MM.1S (cell line): ENCODE data around the gene SCFD2.
"Not testable (repeated sequence)": the region's sequence is repeated elsewhere in the genome, so short reads cannot be mapped to it uniquely, and the experiment has no call there.

ENCODE experiments used
- DNase-seq: peaks from one replicate; pipeline ENCODE4 v3.0.0-alpha.2; 2015
- H2AFZ ChIP-seq: fragments of 300-600 bp; sonication (generic); 2 replicates; pipeline ENCODE4 v1.6.0; 2016; ENCODE audit warnings: antibody characterized with exemption, low read length
- H3F3A ChIP-seq: fragments of 300-600 bp; sonication (generic); 2 replicates; pipeline ENCODE4 v1.6.1; 2016; ENCODE audit warnings: mild to moderate bottlenecking, antibody characterized with exemption, low read length, moderate library complexity, mixed read lengths; ENCODE audit not compliant: insufficient read depth
- H3K27ac ChIP-seq: fragments of 300-600 bp; sonication (generic); 2 replicates; pipeline ENCODE4 v1.5.1; 2016; ENCODE audit warnings: mild to moderate bottlenecking, low read length
- H3K27me3 ChIP-seq: fragments of 300-600 bp; sonication (generic); replicated peaks from 2 replicates; pipeline ENCODE4 v1.6.0; 2016; ENCODE audit warnings: low read length; ENCODE audit not compliant: insufficient read depth
- H3K36me3 ChIP-seq: fragments of 300-600 bp; sonication (generic); replicated peaks from 2 replicates; pipeline ENCODE4 v1.6.1; 2016; ENCODE audit warnings: mild to moderate bottlenecking, low read length, mixed read lengths; ENCODE audit not compliant: insufficient read depth
- H3K4me1 ChIP-seq: fragments of 300-600 bp; sonication (generic); 2 replicates; pipeline ENCODE4 v1.6.1; 2016; ENCODE audit warnings: low read length, mixed read lengths
- H3K4me2 ChIP-seq: fragments of 300-600 bp; sonication (generic); 2 replicates; pipeline ENCODE4 v1.6.0; 2016; ENCODE audit warnings: low read depth, low read length
- H3K4me3 ChIP-seq: fragments of 300-600 bp; sonication (generic); 2 replicates; pipeline ENCODE4 v1.5.1; 2016; ENCODE audit warnings: low read length, mixed read lengths
- H3K79me2 ChIP-seq: fragments of 300-600 bp; sonication (generic); 2 replicates; pipeline ENCODE4 v1.6.1; 2016; ENCODE audit warnings: mixed run types, low read length, mixed read lengths
- H3K9ac ChIP-seq: fragments of 300-600 bp; sonication (generic); 2 replicates; pipeline ENCODE4 v1.6.1; 2016; ENCODE audit warnings: low read length, mixed read lengths
- H3K9me2 ChIP-seq: fragments of 300-600 bp; sonication (generic); replicated peaks from 2 replicates; pipeline ENCODE4 v1.6.1; 2016; ENCODE audit warnings: mild to moderate bottlenecking, low read length, mixed read lengths; ENCODE audit not compliant: insufficient read depth
- H3K9me3 ChIP-seq: fragments of 300-600 bp; sonication (generic); replicated peaks from 2 replicates; pipeline ENCODE4 v1.6.1; 2016; ENCODE audit warnings: mild to moderate bottlenecking, low read length, mixed read lengths; ENCODE audit not compliant: insufficient read depth
- H4K20me1 ChIP-seq: fragments of 300-600 bp; sonication (generic); 2 replicates; pipeline ENCODE4 v1.6.1; 2016; ENCODE audit warnings: mild to moderate bottlenecking, low read length, moderate library complexity, mixed read lengths; ENCODE audit not compliant: insufficient read depth
- EZH2 ChIP-seq: fragments of 300-600 bp; sonication (generic); optimal IDR thresholded peaks from 2 replicates; pipeline ENCODE3; 2017; ENCODE audit warnings: low read depth, mild to moderate bottlenecking, antibody characterized with exemption, low read length, mixed read lengths
- EZH2phosphoT487 ChIP-seq: fragments of 300-600 bp; sonication (generic); IDR thresholded peaks from 2 replicates; pipeline ENCODE4 v1.6.1; 2018; ENCODE audit warnings: antibody characterized with exemption, low read length
- TF ChIP-seq, protein P1 (sequence below): fragments of 300-600 bp; sonication (generic); IDR thresholded peaks from 2 replicates; pipeline ENCODE4 v1.5.1; 2016; ENCODE audit warnings: antibody characterized with exemption, low read length, mixed read lengths

Gene SCFD2

DNA sequence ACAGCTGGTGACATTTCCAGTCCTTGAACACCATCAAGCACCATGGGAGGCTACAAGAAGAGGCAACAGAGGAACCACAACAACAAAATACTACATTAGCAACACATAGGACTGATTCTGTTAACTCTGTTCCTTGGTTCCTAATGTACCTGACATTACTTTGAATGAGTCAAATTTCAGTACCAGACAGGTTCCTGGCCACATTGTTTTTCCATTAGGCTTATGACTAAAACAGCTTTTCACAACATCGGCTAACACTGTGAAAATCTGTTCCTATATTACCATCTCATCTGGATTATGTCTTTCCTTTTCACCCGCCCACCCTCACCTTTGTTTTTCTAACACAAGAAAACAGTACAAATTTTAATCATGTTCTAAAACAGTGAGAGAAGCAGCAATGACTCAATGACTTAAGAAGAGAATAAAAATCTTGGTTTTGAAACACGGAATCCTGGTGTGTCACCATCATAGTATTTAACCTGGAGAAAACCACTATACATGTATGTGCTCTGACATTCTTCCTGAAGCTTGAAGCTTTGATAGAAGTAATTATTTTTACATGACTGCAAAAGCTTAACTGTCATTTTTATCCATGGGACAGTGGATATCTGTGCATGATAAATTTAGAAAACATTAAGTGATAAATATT is 143.9 kb downstream of the SCFD2 start:
- Histone ChIP-seq H3K9ac (no peak overlapping the region), H3K9me2 (no peaks in the 10 kb centered on the region), H3K79me2 (no peaks in the 10 kb centered on the region), H3K36me3 (0 out of 2 replicates have a peak, but pooled peaks cover 2% of the 10 kb centered on the region), H3K4me2 (no peak overlapping the region), H3K4me3 (no peak overlapping the region), H2AFZ (no peak overlapping the region), H3K27ac (no peak overlapping the region), H3K27me3 (no peaks in the 10 kb centered on the region), H3K9me3 (no peaks in the 10 kb centered on the region), H3K4me1 (no peaks in the 10 kb centered on the region), H4K20me1 (no peaks in the 10 kb centered on the region), H3F3A (no peaks in the 10 kb centered on the region)
- TF ChIP-seq, protein P1, sequence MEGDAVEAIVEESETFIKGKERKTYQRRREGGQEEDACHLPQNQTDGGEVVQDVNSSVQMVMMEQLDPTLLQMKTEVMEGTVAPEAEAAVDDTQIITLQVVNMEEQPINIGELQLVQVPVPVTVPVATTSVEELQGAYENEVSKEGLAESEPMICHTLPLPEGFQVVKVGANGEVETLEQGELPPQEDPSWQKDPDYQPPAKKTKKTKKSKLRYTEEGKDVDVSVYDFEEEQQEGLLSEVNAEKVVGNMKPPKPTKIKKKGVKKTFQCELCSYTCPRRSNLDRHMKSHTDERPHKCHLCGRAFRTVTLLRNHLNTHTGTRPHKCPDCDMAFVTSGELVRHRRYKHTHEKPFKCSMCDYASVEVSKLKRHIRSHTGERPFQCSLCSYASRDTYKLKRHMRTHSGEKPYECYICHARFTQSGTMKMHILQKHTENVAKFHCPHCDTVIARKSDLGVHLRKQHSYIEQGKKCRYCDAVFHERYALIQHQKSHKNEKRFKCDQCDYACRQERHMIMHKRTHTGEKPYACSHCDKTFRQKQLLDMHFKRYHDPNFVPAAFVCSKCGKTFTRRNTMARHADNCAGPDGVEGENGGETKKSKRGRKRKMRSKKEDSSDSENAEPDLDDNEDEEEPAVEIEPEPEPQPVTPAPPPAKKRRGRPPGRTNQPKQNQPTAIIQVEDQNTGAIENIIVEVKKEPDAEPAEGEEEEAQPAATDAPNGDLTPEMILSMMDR: no peak
- no peak for TF ChIP-seq EZH2phosphoT487
- no peak for TF ChIP-seq EZH2
- DNase-seq: no peak

DNA sequence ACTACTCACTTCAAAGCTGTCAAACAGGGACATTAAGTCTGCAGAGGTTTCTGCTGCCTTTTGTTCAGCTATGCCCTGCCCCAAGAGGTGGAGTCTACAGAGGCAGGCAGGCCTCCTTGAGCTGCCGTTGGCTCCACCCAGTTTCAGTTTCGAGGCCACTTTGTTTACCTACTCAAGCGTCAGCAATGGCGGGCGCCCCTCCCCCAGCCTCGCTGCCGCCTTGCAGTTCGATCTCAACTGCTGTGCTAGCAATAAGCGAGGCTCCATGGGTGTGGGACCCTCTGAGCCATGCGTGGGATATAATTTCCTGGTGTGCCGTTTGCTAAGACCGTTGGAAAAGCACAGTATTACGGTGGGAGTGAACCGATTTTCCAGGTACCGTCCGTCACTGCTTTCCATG is 146.7 kb downstream of the SCFD2 start:
- not testable (repeated sequence) for H3F3A ChIP-seq, H3K27me3 ChIP-seq, H3K9ac ChIP-seq, H3K9me3 ChIP-seq, H3K4me3 ChIP-seq, H4K20me1 ChIP-seq, H3K9me2 ChIP-seq, H3K4me1 ChIP-seq, DNase-seq, H2AFZ ChIP-seq, H3K79me2 ChIP-seq, H3K36me3 ChIP-seq, H3K27ac ChIP-seq, H3K4me2 ChIP-seq

DNA sequence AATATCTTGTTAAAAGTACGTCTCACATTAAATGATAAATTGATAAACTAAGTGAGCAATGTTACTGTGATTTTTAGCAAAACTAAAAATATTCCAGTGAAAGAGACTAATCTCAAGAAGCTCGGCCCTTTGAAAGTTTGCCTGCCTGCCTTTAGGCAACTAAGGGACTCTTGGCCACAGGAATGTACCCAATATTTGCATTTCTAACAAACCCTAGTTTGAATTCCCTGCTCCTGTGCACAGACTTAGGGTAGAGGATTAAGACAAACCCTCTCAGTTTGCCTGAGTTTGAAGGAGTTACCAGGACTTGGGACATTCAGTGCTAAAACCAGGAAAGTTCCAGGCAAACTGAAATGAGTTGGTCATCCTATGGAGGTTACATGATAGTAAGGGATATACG is 157.1 kb downstream of the SCFD2 start:
- no peak overlapping the region for H2AFZ ChIP-seq
- no peak overlapping the region for H3K4me2 ChIP-seq
- DNase-seq: no peak
- H3K36me3 ChIP-seq: no peaks in the 10 kb centered on the region
- H3K27ac ChIP-seq: no peak overlapping the region
- no peaks in the 10 kb centered on the region for H3F3A ChIP-seq
- no peaks in the 10 kb centered on the region for H3K9me2 ChIP-seq
- no peaks in the 10 kb centered on the region for H4K20me1 ChIP-seq
- TF ChIP-seq EZH2phosphoT487 (no peak), EZH2 (no peak)
- TF ChIP-seq, protein P1: no peak
- H3K79me2 ChIP-seq: no peaks in the 10 kb centered on the region
- H3K9me3 ChIP-seq: no peaks in the 10 kb centered on the region
- no peak overlapping the region for H3K4me3 ChIP-seq
- H3K4me1 ChIP-seq: no peaks in the 10 kb centered on the region
- H3K27me3 ChIP-seq: no peaks in the 10 kb centered on the region
- no peak overlapping the region for H3K9ac ChIP-seq

GRCh38 chr4:53205970-53206369 is 159.9 kb downstream of the SCFD2 start:
- no peak for TF ChIP-seq EZH2
- TF ChIP-seq EZH2phosphoT487: no peak
- TF ChIP-seq, protein P1: no peak
- Histone ChIP-seq H3K4me3 (no peak overlapping the region), H3K4me1 (no peaks in the 10 kb centered on the region), H3F3A (no peaks in the 10 kb centered on the region), H3K27ac (no peak overlapping the region), H3K9me3 (no peaks in the 10 kb centered on the region), H3K36me3 (no peaks in the 10 kb centered on the region), H3K79me2 (no peaks in the 10 kb centered on the region), H3K27me3 (no peaks in the 10 kb centered on the region), H3K4me2 (no peak overlapping the region), H4K20me1 (no peaks in the 10 kb centered on the region), H3K9me2 (no peaks in the 10 kb centered on the region), H3K9ac (no peak overlapping the region), H2AFZ (no peak overlapping the region)
- DNase-seq: no peak
